NCI-H187 (cell line): Measurements from ENCODE around the gene DSTYK.
A peak's percentile ranks its signal among the peaks of the same experiment; 100 is the strongest.

Source experiments
- DNase-seq, 2 experiments: peaks; one replicate each; lab custom pipeline; 2025; lab: John Stamatoyannopoulos, UW

The DSTYK gene

GRCh38 chr1:205129447-205130029, 82.0 kb downstream of the DSTYK start:
- no peak for DNase-seq

DNA sequence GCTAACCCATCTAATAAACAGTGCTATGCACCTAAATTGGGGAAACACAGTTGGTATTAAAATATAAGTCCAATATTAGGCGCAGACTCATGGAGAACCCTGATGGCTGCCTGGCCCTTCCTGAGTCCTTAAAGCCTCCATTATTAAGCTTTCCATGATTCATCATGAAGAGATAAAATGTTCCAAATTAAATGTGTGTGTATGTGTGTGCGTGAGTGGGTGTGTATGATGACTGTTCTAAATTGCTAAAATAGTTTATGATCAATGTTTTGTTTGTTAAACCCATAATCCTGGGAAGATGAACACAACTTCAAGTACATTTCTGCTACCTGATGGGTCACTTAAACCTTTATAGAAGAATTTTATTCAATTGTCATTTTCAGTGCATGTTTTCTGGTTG, 83.5 kb downstream of the DSTYK start:
- DNase-seq, result no peak

- DNase-seq, result no peak
Observed at GRCh38 chr1:205127646-205128045, 83.9 kb downstream of the DSTYK start.

DNA sequence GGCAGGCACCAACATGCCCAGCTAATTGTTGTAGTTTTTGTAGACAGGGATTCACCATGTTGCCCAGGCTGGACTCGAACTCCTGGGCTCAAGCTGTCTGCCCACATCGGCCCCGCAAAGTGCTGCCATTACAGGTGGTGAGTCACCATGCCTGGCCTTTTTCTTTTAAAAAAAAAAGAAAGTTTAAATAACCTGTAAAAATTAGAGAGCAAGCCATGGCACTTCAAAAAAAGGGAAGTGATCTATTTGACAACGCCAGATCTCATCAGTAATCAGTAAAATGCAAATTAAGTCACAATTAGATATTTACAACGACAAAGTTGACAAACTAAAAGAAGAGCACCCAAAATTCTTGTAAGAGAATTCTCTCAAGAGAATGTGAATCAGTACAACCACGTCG, 86.8 kb downstream of the DSTYK start:
- DNase-seq, result no peak

DNA sequence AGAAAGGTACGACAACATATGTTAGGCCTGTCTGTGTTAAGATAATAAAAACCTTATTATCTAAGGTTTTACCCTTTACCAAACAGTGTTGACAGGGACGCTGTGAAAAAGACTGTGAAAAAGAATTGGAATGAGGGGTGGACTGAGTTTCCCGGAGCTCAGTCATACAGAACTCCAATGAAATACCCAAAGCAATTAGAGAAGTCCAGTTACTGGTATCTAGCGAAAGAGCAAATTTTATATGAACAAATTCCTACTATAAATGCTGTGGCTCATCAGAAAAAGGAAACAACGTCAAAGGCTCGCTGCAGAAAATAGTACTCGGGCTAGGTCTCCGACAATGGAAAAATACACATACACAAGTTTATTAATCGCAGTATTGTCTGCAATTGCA, 89.0 kb downstream of the DSTYK start:
- DNase-seq, result no peak

DNA sequence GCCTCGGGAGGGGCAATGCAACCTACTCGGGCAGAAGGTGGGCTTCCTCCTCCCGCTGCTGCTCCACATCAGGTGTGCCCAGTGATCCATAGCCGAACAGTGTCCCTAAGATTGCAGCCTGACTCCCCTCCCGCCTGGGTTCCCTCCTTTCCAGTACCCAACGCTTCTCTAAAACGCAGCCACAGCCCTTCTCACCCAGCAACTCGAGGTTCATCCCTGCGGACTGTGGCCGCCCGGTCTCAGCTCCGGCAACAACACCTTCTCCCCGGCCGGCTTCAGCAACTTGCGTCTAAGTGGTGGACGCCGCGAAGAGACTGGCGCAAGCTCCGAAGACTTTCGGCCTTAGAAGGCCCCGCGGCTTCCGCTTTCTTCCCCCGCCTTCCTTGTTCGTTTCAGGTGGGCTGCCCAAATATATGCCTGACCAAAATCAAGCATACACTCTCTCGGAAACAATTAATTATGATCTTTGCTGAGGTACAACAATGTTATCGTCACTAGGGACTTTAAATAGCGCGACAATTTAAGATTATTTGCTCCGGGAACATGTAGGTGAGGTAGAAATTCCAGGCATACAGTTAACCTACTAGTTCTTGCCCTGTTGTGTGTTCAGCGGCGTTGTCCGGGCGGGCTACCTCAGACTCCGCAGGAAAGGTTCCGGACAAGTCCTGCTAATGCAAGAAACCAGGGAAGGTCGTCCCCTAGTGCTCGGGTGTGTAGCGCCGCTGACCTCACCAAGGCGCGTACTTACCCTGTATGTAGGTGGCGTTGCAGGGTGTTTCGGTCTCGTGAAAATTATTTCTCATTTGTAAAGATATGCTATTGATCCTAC, 89.6 kb downstream of the DSTYK start, which contains the start of gene RBBP5:
TSS of gene RBBP5 (minus strand) at position 319 of the 829 bp plus-strand sequence. CDS start at position 214, 105 bp downstream.
- peak; percentile 98 to 100 for DNase-seq

DNA sequence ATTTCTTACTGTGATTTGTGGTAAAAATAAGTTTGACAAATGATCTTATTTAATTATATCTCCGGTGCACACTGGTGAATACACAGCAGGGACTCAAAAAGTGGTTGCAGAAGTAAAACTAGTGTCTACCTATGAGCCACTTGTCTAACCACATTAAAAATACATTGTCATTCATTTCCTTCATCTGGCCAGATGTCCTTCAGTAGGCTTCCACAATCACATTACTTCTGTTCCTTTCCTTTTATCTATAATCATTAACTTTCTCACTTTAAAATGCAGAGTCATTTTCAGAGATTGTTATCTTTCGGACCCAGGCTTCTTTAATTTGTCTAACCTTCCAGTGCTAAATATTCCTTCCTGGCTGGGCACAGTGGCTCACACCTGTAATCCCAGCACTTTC, 92.8 kb downstream of the DSTYK start:
- no peak for DNase-seq

- DNase-seq, result no peak
Observed at GRCh38 chr1:205111354-205111753, 100.1 kb downstream of the DSTYK start.

- no peak for DNase-seq
Observed at GRCh38 chr1:205109711-205110110, 101.8 kb downstream of the DSTYK start.

DNA sequence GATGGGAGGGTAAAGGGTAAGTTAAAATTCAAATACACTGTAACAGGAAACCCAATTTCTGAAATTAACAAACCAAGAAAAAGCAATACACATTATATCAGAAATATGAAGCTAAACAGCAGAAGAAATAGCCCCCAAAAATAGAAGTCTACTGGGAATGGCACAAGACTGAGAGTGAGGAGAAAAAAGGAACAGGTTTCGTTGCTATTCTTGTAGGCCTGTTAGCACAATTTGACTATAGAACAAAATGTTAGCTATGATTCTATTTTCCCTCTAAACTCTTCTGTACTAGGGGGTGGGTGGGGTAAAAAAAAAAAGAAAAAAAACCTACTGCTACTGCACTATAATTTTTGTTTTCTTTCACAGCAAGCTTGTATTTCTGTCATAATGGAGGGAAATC, 102.2 kb downstream of the DSTYK start:
- no peak for DNase-seq

- DNase-seq, result no peak
Observed at GRCh38 chr1:205108464-205108863, 103.0 kb downstream of the DSTYK start.

- DNase-seq, result no peak
Observed at GRCh38 chr1:205107327-205107726, 104.2 kb downstream of the DSTYK start.

GRCh38 chr1:205102404-205102803, 109.1 kb downstream of the DSTYK start:
- no peak for DNase-seq

GRCh38 chr1:205098242-205098641, 113.3 kb downstream of the DSTYK start:
- no peak for DNase-seq

DNA sequence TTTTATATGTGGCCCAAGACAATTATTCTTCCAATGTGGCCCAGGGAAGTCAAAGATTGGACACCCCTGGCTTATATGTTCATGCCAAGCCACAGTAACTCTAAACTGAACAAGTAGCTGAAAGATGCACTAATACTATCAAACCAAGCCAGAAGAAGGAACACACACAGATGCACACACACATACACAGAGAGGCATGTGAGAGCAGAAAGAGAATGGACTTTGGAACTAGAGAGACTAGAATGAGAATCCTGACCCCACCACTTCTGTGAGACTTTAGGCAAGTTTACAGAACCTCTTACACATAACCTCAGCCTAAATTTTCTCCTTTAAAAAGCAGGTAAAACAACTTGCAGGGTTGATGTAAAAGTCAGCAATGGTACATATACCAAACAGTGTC, 116.1 kb downstream of the DSTYK start:
- no peak for DNase-seq
